NCI-H510A treated with DMSO at 0.1 percent for 48 hours (cell line): ENCODE results near the gene BMP7.

Source experiments
- DNase-seq: peaks from one replicate; lab custom pipeline; 2025; lab: John Stamatoyannopoulos, UW

Gene BMP7

GRCh38 chr20:57124366-57124765, 142.1 kb downstream of the BMP7 start:
- DNase-seq: no peak

DNA sequence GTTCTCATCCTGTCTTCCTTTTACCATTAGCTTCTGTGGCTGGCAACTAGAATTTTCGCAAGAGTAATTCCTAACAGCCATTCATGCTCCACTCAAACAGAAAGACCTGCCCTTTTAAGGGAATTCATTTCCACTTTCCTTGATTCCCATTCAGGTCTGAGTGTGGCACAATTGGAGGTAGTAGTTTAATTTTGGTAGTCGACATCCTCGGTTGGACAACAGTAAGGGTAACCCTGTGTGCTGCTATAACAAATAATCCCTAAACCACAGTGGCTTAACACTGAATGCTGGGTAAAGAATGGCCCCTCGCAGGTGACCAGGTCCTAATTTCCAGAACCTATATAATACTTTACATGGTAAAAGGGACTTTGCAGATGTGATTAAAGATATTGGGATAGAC, 142.9 kb downstream of the BMP7 start:
- no peak for DNase-seq

DNA sequence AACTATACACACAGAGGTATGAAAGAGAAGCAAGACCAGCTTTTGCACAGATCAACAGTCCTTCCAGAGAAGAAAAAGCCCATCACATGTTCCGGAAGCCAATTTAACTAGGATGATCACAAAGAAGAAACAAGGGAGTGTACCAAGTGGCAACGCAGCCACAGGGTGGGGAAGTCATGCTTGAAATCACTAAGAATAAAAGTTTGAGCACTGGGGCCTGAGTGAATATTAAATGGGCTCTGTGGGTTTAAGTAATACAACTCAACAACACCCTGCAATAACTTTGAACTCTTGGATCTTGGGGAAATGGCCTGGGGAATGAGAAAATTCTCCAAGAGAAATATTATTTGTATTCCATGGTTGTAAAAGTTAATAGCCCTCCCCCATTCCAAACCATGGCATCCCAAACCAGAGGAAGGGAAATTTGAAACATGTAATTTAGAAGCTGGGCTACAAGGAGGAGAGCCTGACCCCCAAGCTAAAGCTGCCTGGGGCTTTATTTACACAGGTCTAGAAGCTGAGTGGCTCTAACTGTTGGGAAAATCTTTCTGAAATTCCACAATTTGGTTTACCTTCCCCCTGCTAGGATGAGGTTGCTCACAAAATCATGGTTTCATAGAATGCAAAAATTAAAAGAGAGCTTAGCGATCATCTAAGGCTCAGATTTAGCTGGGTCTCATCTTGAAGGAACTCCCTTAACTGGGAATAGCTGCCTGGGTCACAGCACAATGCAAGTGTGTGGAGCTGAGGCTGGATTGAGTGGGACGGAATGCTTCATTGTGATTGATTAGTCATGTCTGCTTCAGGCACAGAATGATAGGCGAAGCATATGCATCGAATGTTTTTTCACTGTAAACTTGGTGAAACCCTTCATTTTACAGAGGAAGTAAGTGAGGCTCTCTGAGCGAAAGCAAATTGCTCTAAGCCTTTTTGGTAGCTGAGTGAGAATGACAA, 143.6 kb downstream of the BMP7 start:
- no peak for DNase-seq

DNA sequence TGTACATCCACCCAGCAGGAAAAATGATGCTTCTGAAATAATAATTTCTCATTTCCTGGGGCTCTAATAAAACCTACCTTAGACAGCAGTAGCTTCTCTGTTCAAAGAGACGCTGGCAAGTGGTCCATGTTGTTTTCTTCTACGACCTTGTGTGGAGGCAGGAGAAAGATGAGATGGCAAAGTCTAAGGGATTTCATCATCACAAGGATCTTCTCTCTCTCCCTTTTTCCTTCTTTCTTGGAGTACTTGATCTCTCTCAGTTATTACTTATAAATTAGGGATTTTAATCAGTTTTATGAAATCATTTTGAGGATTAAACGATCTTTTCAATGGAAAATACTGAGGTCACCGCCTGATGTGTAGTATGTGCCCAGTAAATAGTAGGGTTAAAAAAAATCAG, 147.5 kb downstream of the BMP7 start:
- DNase-seq: no peak
